NCI-H82 (cell line): ENCODE results near the gene NRF1.
"Not testable (repeated sequence)": the region's sequence is repeated elsewhere in the genome, so short reads cannot be mapped to it uniquely, and the experiment has no call there.

Experiments used
- DNase-seq: peaks from one replicate; lab custom pipeline; 2025; lab: John Stamatoyannopoulos, UW

Gene NRF1

GRCh38 chr7:129607471-129608120 is 3.9 kb upstream of the NRF1 start:
- peak; percentile 65 for DNase-seq

- no peak for DNase-seq
Measured at GRCh38 chr7:129609666-129610065, 1.9 kb upstream of the NRF1 start.

- peak; percentile 45 for DNase-seq
Measured at GRCh38 chr7:129610709-129611245, 743 bp upstream of the NRF1 start.

- DNase-seq = peak; percentile 62
Measured at GRCh38 chr7:129612112-129613015, 844 bp downstream of the NRF1 start.

- DNase-seq = no peak
Measured at GRCh38 chr7:129613016-129613337, 1.5 kb downstream of the NRF1 start.

GRCh38 chr7:129615018-129615417 is 3.5 kb downstream of the NRF1 start:
- no peak for DNase-seq

GRCh38 chr7:129616530-129616929 is 5.0 kb downstream of the NRF1 start:
- DNase-seq = no peak

GRCh38 chr7:129617178-129617577 is 5.7 kb downstream of the NRF1 start:
- no peak for DNase-seq

- DNase-seq = no peak
Measured at GRCh38 chr7:129617652-129618051, 6.1 kb downstream of the NRF1 start.

- no peak for DNase-seq
Measured at GRCh38 chr7:129626896-129627295, 15.4 kb downstream of the NRF1 start.

GRCh38 chr7:129630341-129630740 is 18.8 kb downstream of the NRF1 start:
- no peak for DNase-seq

- DNase-seq = no peak
Measured at GRCh38 chr7:129634361-129635034, 23.0 kb downstream of the NRF1 start.

- peak; percentile 82 for DNase-seq
Measured at GRCh38 chr7:129635300-129636029, 23.9 kb downstream of the NRF1 start.

- DNase-seq = not testable (repeated sequence)
Measured at GRCh38 chr7:129636030-129636550, 24.6 kb downstream of the NRF1 start.

GRCh38 chr7:129636641-129637040 is 25.1 kb downstream of the NRF1 start:
- DNase-seq = no peak

- no peak for DNase-seq
Measured at GRCh38 chr7:129640400-129640799, 28.9 kb downstream of the NRF1 start.

- DNase-seq = no peak
Measured at GRCh38 chr7:129642871-129643549, 31.5 kb downstream of the NRF1 start.

- no peak for DNase-seq
Measured at GRCh38 chr7:129643550-129644170, 32.1 kb downstream of the NRF1 start.

- peak; percentile 60 for DNase-seq
Measured at GRCh38 chr7:129644634-129645230, 33.2 kb downstream of the NRF1 start.

GRCh38 chr7:129646369-129647021 is 35.0 kb downstream of the NRF1 start:
- DNase-seq = no peak
